GM23248 (cell line): ENCODE measurements around the gene MYLK.

Source experiments
- EZH2 ChIP-seq: fragments of 200-600 bp; sonication (generic); IDR thresholded peaks from 2 replicates; pipeline ENCODE4 v1.6.1; 2018; ENCODE audit warnings: antibody characterized with exemption, mild to moderate bottlenecking; ENCODE audit not compliant: insufficient read depth, poor library complexity, severe bottlenecking
- EZH2phosphoT487 ChIP-seq: fragments of 200-600 bp; sonication (generic); IDR thresholded peaks from 2 replicates; pipeline ENCODE4 v1.6.1; 2018; ENCODE audit warnings: antibody characterized with exemption, moderate library complexity, mild to moderate bottlenecking, low read depth; ENCODE audit not compliant: insufficient read depth

DNA sequence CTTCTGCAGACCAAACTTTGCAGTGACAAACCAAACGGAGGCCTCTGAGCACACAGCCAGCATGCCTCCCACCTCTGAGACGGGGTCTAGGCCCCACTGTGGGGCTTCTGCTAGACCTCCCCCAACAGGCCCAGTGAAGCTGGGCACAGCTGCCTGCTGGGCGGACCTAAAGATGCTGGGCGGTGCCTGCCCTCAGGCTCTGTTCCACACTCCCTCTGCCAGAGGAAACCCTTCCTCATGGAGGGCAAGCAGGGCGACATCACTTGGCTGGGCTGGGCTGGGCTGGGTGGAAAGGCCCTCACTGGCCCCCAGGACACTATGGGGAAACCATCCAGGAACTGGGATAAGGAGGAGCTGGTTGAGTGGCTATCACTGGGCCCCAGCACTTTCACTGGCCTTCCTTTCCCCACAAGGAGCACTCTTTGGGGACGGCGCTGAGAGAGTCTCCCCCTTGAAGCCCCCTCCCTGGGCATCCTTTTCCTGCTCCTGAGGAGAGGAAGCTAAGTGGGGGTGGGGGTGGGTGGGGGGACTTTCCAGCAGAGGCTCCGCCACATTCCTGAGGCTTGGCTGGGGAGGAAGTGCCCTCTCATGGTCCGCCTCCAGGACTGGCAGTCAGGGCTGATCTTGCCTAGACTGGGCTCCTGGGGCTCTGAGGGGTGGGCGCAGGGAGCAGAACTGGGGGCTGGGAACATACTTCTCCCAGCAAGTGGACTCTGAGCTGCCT is 201.2 kb downstream of the MYLK start:
- TF ChIP-seq EZH2 (no peak), EZH2phosphoT487 (no peak)
